H9 (cell line): ENCODE data around the gene AKT3. TPM values are rescaled to one million over a fixed set of nuclear protein-coding genes. Genes with fewer than 3 reads are reported as not detected.

Source experiments
- DNase-seq: peaks from one replicate; pipeline ENCODE4 v3.0.0-alpha.2; 2017
- H2AFZ ChIP-seq: one replicate; pipeline ENCODE4 v1.6.1; 2013; ENCODE audit warnings: mild to moderate bottlenecking, low read length, control low read depth, moderate library complexity
- H2AK5ac ChIP-seq: 2 replicates; pipeline ENCODE4 v1.6.1; 2013; ENCODE audit warnings: low read length, control low read depth, mixed read lengths; ENCODE audit not compliant: insufficient read length
- H2BK120ac ChIP-seq: one replicate; pipeline ENCODE4 v1.6.1; 2013; ENCODE audit warnings: low read depth, mild to moderate bottlenecking, low read length, control low read depth, inconsistent platforms; ENCODE audit not compliant: poor library complexity, severe bottlenecking
- H2BK12ac ChIP-seq: 2 replicates; pipeline ENCODE4 v1.6.1; 2013; ENCODE audit warnings: low read length, control low read depth, mixed read lengths, low read depth; ENCODE audit not compliant: insufficient read length
- H2BK15ac ChIP-seq: 2 replicates; pipeline ENCODE4 v1.6.1; 2013; ENCODE audit warnings: low read depth, low read length, control low read depth
- H2BK20ac ChIP-seq: one replicate; pipeline ENCODE4 v1.6.1; 2013; ENCODE audit warnings: low read depth, mild to moderate bottlenecking, low read length, control low read depth, inconsistent platforms; ENCODE audit not compliant: poor library complexity, severe bottlenecking
- H2BK5ac ChIP-seq: 2 replicates; pipeline ENCODE4 v1.6.1; 2013; ENCODE audit warnings: low read length, control low read depth, mixed read lengths; ENCODE audit not compliant: insufficient read length
- H3K14ac ChIP-seq: 2 replicates; pipeline ENCODE4 v1.6.1; 2013; ENCODE audit warnings: low read length, control low read depth; ENCODE audit not compliant: insufficient read depth
- H3K18ac ChIP-seq: 2 replicates; pipeline ENCODE4 v1.6.1; 2013; ENCODE audit warnings: low read depth, mild to moderate bottlenecking, mixed read lengths, low read length, control low read depth; ENCODE audit not compliant: insufficient read length
- H3K23ac ChIP-seq: 2 replicates; pipeline ENCODE4 v1.6.1; 2013; ENCODE audit warnings: low read length, control low read depth, mixed read lengths, low read depth; ENCODE audit not compliant: insufficient read length
- H3K23me2 ChIP-seq: 2 replicates; pipeline ENCODE4 v1.6.1; 2013; ENCODE audit warnings: low read depth, mild to moderate bottlenecking, mixed read lengths, low read length, control low read depth; ENCODE audit not compliant: insufficient read length, poor library complexity, severe bottlenecking
- H3K27ac ChIP-seq: 2 replicates; pipeline ENCODE4 v1.5.1; 2013; ENCODE audit warnings: low read length, control low read depth, mixed read lengths, low read depth; ENCODE audit not compliant: insufficient read length
- H3K27me3 ChIP-seq: 2 replicates; pipeline ENCODE4 v1.6.1; 2013; ENCODE audit warnings: low read length, control low read depth, inconsistent platforms; ENCODE audit not compliant: insufficient read depth
- H3K4ac ChIP-seq: 2 replicates; pipeline ENCODE4 v1.6.1; 2013; ENCODE audit warnings: low read depth, mild to moderate bottlenecking, control low read depth, inconsistent platforms, low read length, moderate library complexity
- H3K4me1 ChIP-seq: 2 replicates; pipeline ENCODE4 v1.6.1; 2013; ENCODE audit warnings: low read length, control low read depth, inconsistent platforms; ENCODE audit not compliant: insufficient read depth
- H3K4me2 ChIP-seq: 2 replicates; pipeline ENCODE4 v1.6.1; 2013; ENCODE audit warnings: low read length, control low read depth, mixed read lengths; ENCODE audit not compliant: insufficient read length, insufficient read depth
- H3K56ac ChIP-seq: 2 replicates; pipeline ENCODE4 v1.6.1; 2013; ENCODE audit warnings: low read depth, mild to moderate bottlenecking, mixed read lengths, low read length, control low read depth; ENCODE audit not compliant: insufficient read length
- H3K79me1 ChIP-seq: 2 replicates; pipeline ENCODE4 v1.6.1; 2013; ENCODE audit warnings: low read depth, mild to moderate bottlenecking, moderate library complexity, low read length, control low read depth, inconsistent platforms; ENCODE audit not compliant: insufficient read depth, poor library complexity, severe bottlenecking
- H3K79me2 ChIP-seq: 2 replicates; pipeline ENCODE4 v1.6.1; 2013; ENCODE audit warnings: low read length, control low read depth, inconsistent platforms; ENCODE audit not compliant: insufficient read depth
- H3K9ac ChIP-seq: 2 replicates; pipeline ENCODE4 v1.6.1; 2013; ENCODE audit warnings: low read length, control low read depth, mixed read lengths; ENCODE audit not compliant: insufficient read length; ENCODE audit errors: extremely low read depth
- H3K9me3 ChIP-seq: one replicate; pipeline ENCODE4 v1.6.1; 2013; ENCODE audit warnings: low read depth, low read length, inconsistent platforms; ENCODE audit not compliant: control insufficient read depth
- H3T11ph ChIP-seq: one replicate; pipeline ENCODE4 v1.6.1; 2013; ENCODE audit warnings: mild to moderate bottlenecking, low read length, control low read depth, inconsistent platforms
- H4K20me1 ChIP-seq: one replicate; pipeline ENCODE4 v1.6.1; 2013; ENCODE audit not compliant: control insufficient read depth, insufficient read length, insufficient read depth
- H4K5ac ChIP-seq: 2 replicates; pipeline ENCODE4 v1.6.1; 2013; ENCODE audit warnings: low read depth, mild to moderate bottlenecking, mixed read lengths, low read length, control low read depth; ENCODE audit not compliant: insufficient read length
- H4K8ac ChIP-seq: replicated peaks from 2 replicates; pipeline ENCODE4 v1.6.1; 2013; ENCODE audit warnings: low read length, control low read depth, mixed read lengths, low read depth; ENCODE audit not compliant: insufficient read length
- H4K91ac ChIP-seq: 2 replicates; pipeline ENCODE4 v1.6.1; 2013; ENCODE audit warnings: low read depth, mild to moderate bottlenecking, moderate library complexity, mixed read lengths, low read length, control low read depth; ENCODE audit not compliant: insufficient read length
- H3K27ac Mint-ChIP-seq, 3 experiments: 2 replicates in 2 of 3; 3 replicates in 1 of 3; pipeline ENCODE4 v1.8.0; 2020 to 2021; ENCODE audit warnings: mixed read lengths in 3 of 3, mild to moderate bottlenecking in 1 of 3, moderate library complexity in 1 of 3
- H3K27me3 Mint-ChIP-seq: 2 replicates; pipeline ENCODE4 v1.8.0; 2021; ENCODE audit warnings: low read depth, mild to moderate bottlenecking, moderate library complexity, mixed read lengths
- H3K36me3 Mint-ChIP-seq, 3 experiments: 2 replicates in 2 of 3; 3 replicates in 1 of 3; pipeline ENCODE4 v1.8.0; 2020 to 2021; ENCODE audit warnings: low read depth in 3 of 3, mixed read lengths in 3 of 3; ENCODE audit not compliant: insufficient read depth in 1 of 3
- H3K4me1 Mint-ChIP-seq, 2 experiments: 2 replicates each; pipeline ENCODE4 v1.8.0; 2020; ENCODE audit warnings: mixed read lengths in 2 of 2
- H3K4me3 Mint-ChIP-seq, 2 experiments: 2 replicates in 1 of 2; 3 replicates in 1 of 2; pipeline ENCODE4 v1.8.0; 2020 to 2021; ENCODE audit warnings: mild to moderate bottlenecking in 2 of 2, mixed read lengths in 2 of 2, moderate library complexity in 1 of 2
- H3K9me3 Mint-ChIP-seq, 2 experiments: 2 replicates in 1 of 2; 3 replicates in 1 of 2; pipeline ENCODE4 v1.8.0; 2020; ENCODE audit warnings: mild to moderate bottlenecking in 2 of 2, mixed read lengths in 2 of 2, moderate library complexity in 1 of 2
- WGBS: extraction: QIAGEN DNeasy Blood & Tissue Kit; methylation state at CpG from one replicate; pipeline ENCODE4 v1.1.7; 2013; ENCODE audit warnings: missing lambda C conversion rate, low lambda C conversion rate, mixed read lengths; ENCODE audit not compliant: insufficient read length; ENCODE audit errors: extremely low coverage; 5-methylcytosine and 5-hydroxymethylcytosine counted together
- total RNA-seq: library from RNA; stranded (reverse); gene quantifications from 2 replicates; pipeline ENCODE4 v1.2.1, GENCODE V29; 2021
- TF ChIP-seq, protein P1 (sequence below): fragments of 200-600 bp; sonication (generic); conservative IDR thresholded peaks from 3 replicates; pipeline ENCODE4 v1.8.0; 2021; ENCODE audit warnings: antibody characterized with exemption, mild to moderate bottlenecking

Gene AKT3
- total RNA-seq, 1 experiment from 2014 or later: 27.8 TPM

DNA sequence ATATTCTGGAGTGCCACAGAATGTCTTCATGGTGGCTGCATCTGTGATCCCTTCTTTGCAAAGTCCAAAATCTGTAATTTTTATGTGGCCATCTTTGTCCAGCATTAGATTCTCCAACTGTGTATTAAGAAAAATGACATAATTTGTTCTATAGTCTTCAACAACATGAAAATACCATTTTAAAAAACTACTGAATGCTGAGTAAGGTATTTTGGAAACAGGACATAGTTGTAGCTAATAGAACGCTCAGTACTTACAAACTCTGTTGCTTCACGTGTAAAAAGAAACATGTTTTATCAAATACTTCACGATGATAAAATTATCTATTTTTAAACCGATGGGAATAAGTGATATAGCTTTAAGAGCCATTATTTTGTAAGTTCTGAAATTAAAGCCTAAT lies 286.3 kb downstream of the AKT3 start:
- Histone ChIP-seq H3K4ac (no peak overlapping the region), H2BK15ac (no peak overlapping the region), H3K79me1 (no peaks in the 10 kb centered on the region), H3T11ph (no peak overlapping the region), H2BK120ac (no peak overlapping the region), H4K91ac (no peak overlapping the region), H3K27ac (no peak overlapping the region), H4K20me1 (no peaks in the 10 kb centered on the region), H2BK20ac (no peak overlapping the region), H3K56ac (no peak overlapping the region), H3K14ac (no peak overlapping the region), H3K18ac (no peak overlapping the region), H2AK5ac (no peak overlapping the region), H3K9me3 (no peaks in the 10 kb centered on the region), H3K27me3 (no peaks in the 10 kb centered on the region), H4K5ac (no peak overlapping the region), H3K4me1 (no peaks in the 10 kb centered on the region), H3K4me2 (no peak overlapping the region), H3K23me2 (no peaks in the 10 kb centered on the region), H2BK5ac (no peak overlapping the region), H3K9ac (no peak overlapping the region), H2BK12ac (no peak overlapping the region), H3K79me2 (no peaks in the 10 kb centered on the region), H3K23ac (no peak overlapping the region), H4K8ac (no peak overlapping the region), H2AFZ (no peak overlapping the region)
- Mint-ChIP-seq H3K27ac (no peak overlapping the region), H3K27me3 (no peaks in the 10 kb centered on the region), H3K4me3 (no peak overlapping the region), H3K4me1 (peaks cover 7 to 8% of the 10 kb centered on the region in 2 experiments), H3K36me3 (peaks cover 11 to 15% (median 12%) of the 10 kb centered on the region in 3 experiments), H3K9me3 (peaks cover 5 to 7% of the 10 kb centered on the region in 2 experiments)
- DNase-seq: no peak
- no CpG with 5 or more reads among the region's 4 CpGs for WGBS
- TF ChIP-seq, protein P1, sequence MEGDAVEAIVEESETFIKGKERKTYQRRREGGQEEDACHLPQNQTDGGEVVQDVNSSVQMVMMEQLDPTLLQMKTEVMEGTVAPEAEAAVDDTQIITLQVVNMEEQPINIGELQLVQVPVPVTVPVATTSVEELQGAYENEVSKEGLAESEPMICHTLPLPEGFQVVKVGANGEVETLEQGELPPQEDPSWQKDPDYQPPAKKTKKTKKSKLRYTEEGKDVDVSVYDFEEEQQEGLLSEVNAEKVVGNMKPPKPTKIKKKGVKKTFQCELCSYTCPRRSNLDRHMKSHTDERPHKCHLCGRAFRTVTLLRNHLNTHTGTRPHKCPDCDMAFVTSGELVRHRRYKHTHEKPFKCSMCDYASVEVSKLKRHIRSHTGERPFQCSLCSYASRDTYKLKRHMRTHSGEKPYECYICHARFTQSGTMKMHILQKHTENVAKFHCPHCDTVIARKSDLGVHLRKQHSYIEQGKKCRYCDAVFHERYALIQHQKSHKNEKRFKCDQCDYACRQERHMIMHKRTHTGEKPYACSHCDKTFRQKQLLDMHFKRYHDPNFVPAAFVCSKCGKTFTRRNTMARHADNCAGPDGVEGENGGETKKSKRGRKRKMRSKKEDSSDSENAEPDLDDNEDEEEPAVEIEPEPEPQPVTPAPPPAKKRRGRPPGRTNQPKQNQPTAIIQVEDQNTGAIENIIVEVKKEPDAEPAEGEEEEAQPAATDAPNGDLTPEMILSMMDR: no peak
